HCT116 (cell line): ENCODE data around the gene MEIOSIN. TPM values are rescaled to one million over a fixed set of nuclear protein-coding genes. Genes with fewer than 3 reads are reported as not detected.

Experiments
- ATAC-seq: fragments of 200-7000 bp; cut with Tn5 transposase; 2 replicates; pipeline ENCODE4 v1.9.1; 2020; ENCODE audit warnings: mild to moderate bottlenecking, moderate library complexity
- BruUV-seq: library from RNA; stranded (reverse); fragments of 400-500 nt; replicated peaks from 2 replicates; lab custom pipeline; 2021; lab: Mats Ljungman, UMichigan
- CTCF ChIA-PET: fragments of 300-600 bp; sonication (Branson Sonifier 250); formaldehyde crosslinking; loops from one replicate; lab custom pipeline; 2021; ENCODE audit warnings: antibody characterized with exemption; lab: Charles Lee
- POLR2A ChIA-PET: fragments of 300-600, 350-600 bp; sonication (Branson Sonifier 250); formaldehyde crosslinking; loops from one replicate; lab custom pipeline; 2021; ENCODE audit warnings: antibody characterized with exemption; lab: Charles Lee
- RAD21 ChIA-PET, 2 experiments: fragments of 300-600 bp; sonication (Branson Sonifier 250); formaldehyde crosslinking; loops; one replicate each; lab custom pipeline; 2023; ENCODE audit warnings: low total read pairs in 2 of 2; ENCODE audit not compliant: uncharacterized antibody in 2 of 2, unreplicated experiment in 2 of 2, low non-redundant PET in 1 of 2; lab: Charles Lee
- DNase-seq: peaks from one replicate; pipeline ENCODE4 v3.0.0-alpha.2; 2010; ENCODE audit warnings: low read depth, low spot score
- H2AFZ ChIP-seq: fragments of 200-600 bp; shearing (Covaris generic), sonication (generic); 2 replicates; pipeline ENCODE4 v1.6.1; 2017; ENCODE audit warnings: low read depth, mixed run types, mixed read lengths, antibody characterized with exemption, low read length; ENCODE audit not compliant: poor library complexity, severe bottlenecking
- H3K27ac ChIP-seq: 2 replicates; pipeline ENCODE4 v1.5.1; 2012; ENCODE audit warnings: low read depth, low read length
- H3K27me3 ChIP-seq: fragments of 200-600 bp; sonication (generic); 2 replicates; pipeline ENCODE4 v1.6.1; 2016; ENCODE audit warnings: mixed run types, low read length, mixed read lengths; ENCODE audit not compliant: insufficient read depth
- H3K36me3 ChIP-seq, 2 experiments: fragments of 200-500 bp in 1 of 2; fragments of 200-600 bp in 1 of 2; sonication (Bioruptor generic) in 1 of 2; sonication (generic) in 1 of 2; 2 replicates each; pipeline versions ENCODE4 v1.5.1 to v1.6.1; 2014 to 2016; ENCODE audit warnings: low read length in 2 of 2, inconsistent platforms in 1 of 2, mixed read lengths in 1 of 2, mixed run types in 1 of 2; ENCODE audit not compliant: insufficient read depth in 2 of 2, control insufficient read depth in 1 of 2
- H3K4me1 ChIP-seq, 2 experiments: fragments of 200-600 bp in 1 of 2; sonication (generic) in 1 of 2; 2 replicates each; pipeline versions ENCODE4 v1.5.1 to v1.6.1; 2012 to 2017; ENCODE audit warnings: low read length in 2 of 2, inconsistent platforms in 1 of 2, mild to moderate bottlenecking in 1 of 2, mixed read lengths in 1 of 2, mixed run types in 1 of 2, moderate library complexity in 1 of 2; ENCODE audit not compliant: insufficient read depth in 2 of 2, control insufficient read depth in 1 of 2
- H3K4me2 ChIP-seq: fragments of 200-600 bp; sonication (generic); 2 replicates; pipeline ENCODE4 v1.6.1; 2017; ENCODE audit warnings: mixed run types, low read length, mixed read lengths
- H3K4me3 ChIP-seq, 2 experiments: fragments of 200-600 bp in 1 of 2; sonication (generic) in 1 of 2; replicated peaks in 1 of 2; 2 replicates each; pipeline ENCODE4 v1.5.1; 2011 to 2016; ENCODE audit warnings: low read length in 2 of 2, control low read depth in 1 of 2, low read depth in 1 of 2, mild to moderate bottlenecking in 1 of 2, mixed read lengths in 1 of 2, mixed run types in 1 of 2
- H3K79me2 ChIP-seq: fragments of 200-600 bp; sonication (generic); 2 replicates; pipeline ENCODE4 v1.6.1; 2017; ENCODE audit warnings: mild to moderate bottlenecking, mixed run types, low read length, moderate library complexity, mixed read lengths; ENCODE audit not compliant: insufficient read depth
- H3K9ac ChIP-seq: fragments of 200-600 bp; sonication (generic); 2 replicates; pipeline ENCODE4 v1.6.1; 2016; ENCODE audit warnings: low read length, mixed read lengths
- H3K9me2 ChIP-seq: fragments of 200-600 bp; sonication (generic), shearing (Covaris generic); 2 replicates; pipeline ENCODE4 v1.6.1; 2017; ENCODE audit warnings: mixed run types, mild to moderate bottlenecking, moderate library complexity; ENCODE audit not compliant: insufficient read depth
- H3K9me3 ChIP-seq, 2 experiments: fragments of 200-500 bp in 1 of 2; fragments of 200-600 bp in 1 of 2; sonication (Bioruptor generic) in 1 of 2; sonication (generic) in 1 of 2; 2 replicates each; pipeline ENCODE4 v1.6.1; 2014 to 2017; ENCODE audit warnings: low read length in 2 of 2, mixed read lengths in 2 of 2, inconsistent platforms in 1 of 2, low read depth in 1 of 2, mild to moderate bottlenecking in 1 of 2, mixed run types in 1 of 2, moderate library complexity in 1 of 2; ENCODE audit not compliant: control insufficient read depth in 1 of 2, insufficient read depth in 1 of 2
- H4K20me1 ChIP-seq: fragments of 200-600 bp; sonication (generic), shearing (Covaris generic); 2 replicates; pipeline ENCODE4 v1.6.1; 2017; ENCODE audit warnings: mixed run types, mild to moderate bottlenecking, moderate library complexity; ENCODE audit not compliant: insufficient read depth
- CEBPB ChIP-seq: IDR thresholded peaks from 2 replicates; pipeline ENCODE4 v1.6.1; 2012; ENCODE audit warnings: low read depth
- ELF1 ChIP-seq: IDR thresholded peaks from 2 replicates; pipeline ENCODE4 v1.6.1; 2012; ENCODE audit warnings: low read depth, borderline replicate concordance
- EZH2 ChIP-seq: fragments of 200-600 bp; sonication (generic); IDR thresholded peaks from 2 replicates; pipeline ENCODE4 v1.6.1; 2017; ENCODE audit warnings: antibody characterized with exemption, mixed run types
- EZH2phosphoT487 ChIP-seq: fragments of 200-600 bp; IDR thresholded peaks from 2 replicates; pipeline ENCODE4 v1.6.1; 2018; ENCODE audit warnings: antibody characterized with exemption, borderline replicate concordance
- FOSL1 ChIP-seq: IDR thresholded peaks from 2 replicates; pipeline ENCODE4 v1.6.1; 2012; ENCODE audit warnings: low read depth
- MAX ChIP-seq: IDR thresholded peaks from 2 replicates; pipeline ENCODE4 v1.6.1; 2012
- SRF ChIP-seq: IDR thresholded peaks from 2 replicates; pipeline ENCODE4 v1.6.1; 2012; ENCODE audit warnings: low read depth
- TCF7L2 ChIP-seq: IDR thresholded peaks from 2 replicates; pipeline ENCODE4 v1.7.0; 2011; ENCODE audit warnings: borderline replicate concordance, inconsistent platforms; ENCODE audit not compliant: insufficient read depth, insufficient read length; ENCODE audit errors: extremely low read depth
- YY1 ChIP-seq: IDR thresholded peaks from 2 replicates; pipeline ENCODE4 v1.6.1; 2011; ENCODE audit warnings: low read length, low read depth, moderate library complexity, mild to moderate bottlenecking; ENCODE audit not compliant: insufficient replicate concordance; ENCODE audit errors: extremely low read depth
- intact Hi-C: fragments of 100-400 bp; cut with micrococcal nuclease; formaldehyde crosslinking; loops from 2 replicates; pipeline ENCODE4 v1.10.0; 2022
- total RNA-seq: library from RNA; stranded (reverse); gene quantifications from one replicate; pipeline ENCODE4 v1.2.1, GENCODE V29; 2021; ENCODE audit not compliant: unreplicated experiment
- TF ChIP-seq, protein P1 (sequence below): IDR thresholded peaks from 2 replicates; pipeline ENCODE4 v1.6.1; 2012; ENCODE audit warnings: low read depth

Gene MEIOSIN
- total RNA-seq, 1 experiment from 2014 or later: 2.1 TPM

DNA sequence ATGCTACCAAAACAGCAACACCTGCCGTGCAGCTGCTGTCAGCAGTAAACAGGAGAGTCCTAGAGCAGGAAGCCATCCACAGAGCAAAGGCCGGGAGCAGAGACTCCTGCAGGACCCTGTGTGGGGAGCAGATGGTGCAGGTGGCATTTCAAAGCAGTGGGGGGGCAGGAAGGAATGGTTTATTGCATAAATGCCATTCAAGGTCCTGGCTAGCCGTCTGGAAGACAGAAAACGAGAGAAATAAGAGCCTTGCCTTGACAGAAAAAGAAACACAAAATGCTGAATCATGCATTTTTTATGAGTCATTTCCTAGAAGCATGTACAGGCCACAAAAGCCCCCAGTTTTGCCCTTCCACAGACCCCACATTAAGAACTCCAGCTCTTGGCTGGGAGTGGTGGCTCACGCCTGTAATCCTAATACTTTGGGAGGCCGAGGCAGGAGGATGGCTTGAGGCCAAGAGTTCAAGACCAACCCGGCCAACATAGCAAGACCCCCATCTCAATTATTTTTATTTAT lies 76.5 kb downstream of the MEIOSIN start:
- intact Hi-C loops: no loop called here
- H3K4me2 ChIP-seq: peak overlapping the region; percentile 41
- TF ChIP-seq, protein P1, sequence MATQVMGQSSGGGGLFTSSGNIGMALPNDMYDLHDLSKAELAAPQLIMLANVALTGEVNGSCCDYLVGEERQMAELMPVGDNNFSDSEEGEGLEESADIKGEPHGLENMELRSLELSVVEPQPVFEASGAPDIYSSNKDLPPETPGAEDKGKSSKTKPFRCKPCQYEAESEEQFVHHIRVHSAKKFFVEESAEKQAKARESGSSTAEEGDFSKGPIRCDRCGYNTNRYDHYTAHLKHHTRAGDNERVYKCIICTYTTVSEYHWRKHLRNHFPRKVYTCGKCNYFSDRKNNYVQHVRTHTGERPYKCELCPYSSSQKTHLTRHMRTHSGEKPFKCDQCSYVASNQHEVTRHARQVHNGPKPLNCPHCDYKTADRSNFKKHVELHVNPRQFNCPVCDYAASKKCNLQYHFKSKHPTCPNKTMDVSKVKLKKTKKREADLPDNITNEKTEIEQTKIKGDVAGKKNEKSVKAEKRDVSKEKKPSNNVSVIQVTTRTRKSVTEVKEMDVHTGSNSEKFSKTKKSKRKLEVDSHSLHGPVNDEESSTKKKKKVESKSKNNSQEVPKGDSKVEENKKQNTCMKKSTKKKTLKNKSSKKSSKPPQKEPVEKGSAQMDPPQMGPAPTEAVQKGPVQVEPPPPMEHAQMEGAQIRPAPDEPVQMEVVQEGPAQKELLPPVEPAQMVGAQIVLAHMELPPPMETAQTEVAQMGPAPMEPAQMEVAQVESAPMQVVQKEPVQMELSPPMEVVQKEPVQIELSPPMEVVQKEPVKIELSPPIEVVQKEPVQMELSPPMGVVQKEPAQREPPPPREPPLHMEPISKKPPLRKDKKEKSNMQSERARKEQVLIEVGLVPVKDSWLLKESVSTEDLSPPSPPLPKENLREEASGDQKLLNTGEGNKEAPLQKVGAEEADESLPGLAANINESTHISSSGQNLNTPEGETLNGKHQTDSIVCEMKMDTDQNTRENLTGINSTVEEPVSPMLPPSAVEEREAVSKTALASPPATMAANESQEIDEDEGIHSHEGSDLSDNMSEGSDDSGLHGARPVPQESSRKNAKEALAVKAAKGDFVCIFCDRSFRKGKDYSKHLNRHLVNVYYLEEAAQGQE: no peak
- TF ChIP-seq EZH2: no peak
- no peak for TF ChIP-seq TCF7L2
- no peak for TF ChIP-seq FOSL1
- no peak for TF ChIP-seq ELF1
- no peak for TF ChIP-seq EZH2phosphoT487
- no peak for TF ChIP-seq CEBPB
- no peak for TF ChIP-seq MAX
- no peak for TF ChIP-seq SRF
- no peak for TF ChIP-seq YY1
- TF ChIP-seq, all 23 proteins: peak for 0
- H3K27me3 ChIP-seq: no peaks in the 10 kb centered on the region
- no TSS peak for BruUV-seq
- no peak for DNase-seq
- H3K9me2 ChIP-seq: no peaks in the 10 kb centered on the region
- H3K27ac ChIP-seq: 0 out of 2 replicates have a peak overlapping the region, but pooled peaks have one; percentile 22
- no peaks in the 10 kb centered on the region for H3K79me2 ChIP-seq
- H3K4me3 ChIP-seq: no peak overlapping the region
- H3K9me3 ChIP-seq: no peaks in the 10 kb centered on the region
- H3K36me3 ChIP-seq: no peaks in the 10 kb centered on the region; a peak in 1 of 4 replicates
- peak overlapping the region; percentile 30; the same call in 1 of the 2 replicates for H3K9ac ChIP-seq
- ChIA-PET POLR2A (no interaction called here), RAD21 (no interaction called here), CTCF (interaction anchor here (1.4 kb wide), 1 partner anchor 11 kb away, joined by 3 read pairs; no protein-coding TSS in a partner anchor)
- ATAC-seq: no peak
- H4K20me1 ChIP-seq: no peaks in the 10 kb centered on the region
- H3K4me1 ChIP-seq: peaks cover 4 to 16% of the 10 kb centered on the region in 2 experiments; a peak in 3 of 4 replicates
- H2AFZ ChIP-seq: peak overlapping the region; percentile 86
